Tibial artery (tissue), 4 donors: ENCODE measurements around the gene NPAS3.

Source experiments
- DNase-seq, 2 donors: peaks; one replicate each; pipeline ENCODE4 v3.0.0-alpha.2; 2019
- H3K27ac ChIP-seq, 2 donors: fragments of 200-600 bp; sonication (generic) in 1 of 2; 1 replicate in 1 of 2; 2 replicates in 1 of 2; pipeline ENCODE4 v1.5.1; 2018 to 2019; ENCODE audit warnings: mild to moderate bottlenecking in 1 of 2
- H3K27me3 ChIP-seq, 2 donors: fragments of 200-600 bp; sonication (generic) in 1 of 2; one replicate each; pipeline versions ENCODE4 v1.5.1 to v1.6.0; 2016 to 2019
- H3K36me3 ChIP-seq, 3 donors: fragments of 200-600 bp; sonication (generic) in 2 of 3; one replicate each; pipeline ENCODE4 v1.5.1; 2016 to 2019; ENCODE audit warnings: mild to moderate bottlenecking in 2 of 3
- H3K4me1 ChIP-seq, 4 donors: fragments of 200-600 bp; sonication (generic) in 2 of 4; 1 replicate in 3 of 4; 2 replicates in 1 of 4; pipeline ENCODE4 v1.5.1; 2016 to 2019
- H3K4me3 ChIP-seq, 2 donors: fragments of 200-600 bp; sonication (generic) in 1 of 2; 1 replicate in 1 of 2; 2 replicates in 1 of 2; pipeline ENCODE4 v1.5.1; 2018 to 2019; ENCODE audit warnings: mild to moderate bottlenecking in 2 of 2
- H3K9me3 ChIP-seq, 3 donors: fragments of 200-600 bp; sonication (generic) in 1 of 3; one replicate each; pipeline ENCODE4 v1.5.1; 2016 to 2019
- CTCF ChIP-seq, 2 experiments: fragments of 200-600 bp in 1 of 2; fragments of 450-650 bp in 1 of 2; IDR thresholded peaks; one replicate each; pipeline ENCODE4 v1.5.1; 2017 to 2019; ENCODE audit warnings: antibody characterized with exemption in 2 of 2, mild to moderate bottlenecking in 1 of 2, moderate library complexity in 1 of 2
- intact Hi-C: fragments of 100-400 bp; cut with DNase I; formaldehyde crosslinking; loops from one replicate; pipeline ENCODE4 v1.15.0; 2023; ENCODE audit warnings: low total_unique reads

NPAS3 gene

DNA sequence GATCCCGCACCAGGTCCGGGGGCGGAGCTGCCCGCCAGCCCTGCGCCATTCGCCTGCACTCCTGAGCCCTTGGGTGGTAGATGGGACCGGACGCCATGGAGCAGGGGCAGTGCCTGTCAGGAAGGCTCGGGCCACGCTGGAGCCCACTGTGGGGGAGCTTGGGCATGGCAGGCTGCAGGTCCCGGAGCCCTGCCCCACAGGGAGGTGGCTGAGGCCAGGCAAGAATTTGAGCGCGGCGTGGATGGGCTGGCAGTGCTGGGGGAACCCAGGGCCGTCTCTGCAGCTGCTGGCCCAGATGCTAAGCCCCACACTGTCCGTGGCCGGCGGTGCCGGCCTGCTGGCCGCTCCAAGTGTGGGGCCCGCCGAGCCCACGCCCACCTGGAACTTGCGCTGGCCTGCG, 260.0 kb downstream of the NPAS3 start:
- Histone ChIP-seq H3K27me3 (no peaks in the 10 kb centered on the region), H3K4me1 (no peaks in the 10 kb centered on the region), H3K27ac (no peak overlapping the region), H3K9me3 (peaks cover 0 to 5% (median 0%) of the 10 kb centered on the region in 3 donors), H3K4me3 (no peak overlapping the region), H3K36me3 (no peaks in the 10 kb centered on the region)
- intact Hi-C loops = no loop called here
- TF ChIP-seq CTCF (IDR thresholded peaks at IDR 0.05) = no peak
- no peak for DNase-seq

- H3K27ac ChIP-seq = no peak overlapping the region
- no peaks in the 10 kb centered on the region for H3K4me1 ChIP-seq
- no peak for TF ChIP-seq CTCF (IDR thresholded peaks at IDR 0.05)
- intact Hi-C loops = no loop called here
- H3K9me3 ChIP-seq = peaks cover 0 to 5% (median 0%) of the 10 kb centered on the region in 3 donors
- no peak overlapping the region for H3K4me3 ChIP-seq
- no peak for DNase-seq
- no peaks in the 10 kb centered on the region for H3K27me3 ChIP-seq
- H3K36me3 ChIP-seq = no peaks in the 10 kb centered on the region
These were observed 262.4 kb downstream of the NPAS3 start for GRCh38 chr14:33201116-33201515.

GRCh38 chr14:33206981-33207380, 268.3 kb downstream of the NPAS3 start:
- intact Hi-C loops = no loop called here

DNA sequence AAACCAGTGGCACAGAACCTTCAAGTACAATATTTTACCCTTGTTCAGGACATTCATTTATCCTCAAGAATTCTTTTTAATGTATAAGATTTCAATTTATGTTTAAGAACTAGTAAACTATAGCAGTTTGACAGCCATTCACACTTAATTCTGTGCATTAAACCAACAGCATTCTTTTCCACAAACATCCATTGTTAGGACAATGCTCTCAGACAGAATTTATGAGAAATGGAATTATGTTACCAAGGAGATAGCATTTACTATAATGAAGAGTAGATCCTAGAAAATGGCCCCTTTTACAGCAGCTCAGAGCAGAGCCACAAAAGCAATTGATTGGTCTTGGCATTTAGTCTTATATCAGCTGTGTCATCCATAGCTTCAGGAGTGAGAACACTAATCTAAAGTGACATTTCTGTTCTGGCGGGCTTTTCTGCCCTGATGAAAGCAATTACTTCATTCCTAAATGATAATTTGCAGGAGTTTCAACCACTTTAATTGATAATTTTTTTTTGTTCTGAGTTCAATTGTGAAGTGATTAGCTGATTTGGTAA, 268.9 kb downstream of the NPAS3 start:
- TF ChIP-seq CTCF (IDR thresholded peaks at IDR 0.05) = no peak
- Histone ChIP-seq H3K4me3 (no peak overlapping the region), H3K9me3 (no peaks in the 10 kb centered on the region), H3K4me1 (no peaks in the 10 kb centered on the region), H3K27ac (no peak overlapping the region), H3K27me3 (no peaks in the 10 kb centered on the region), H3K36me3 (no peaks in the 10 kb centered on the region)
- intact Hi-C loops = no loop called here
- DNase-seq = no peak

More at GRCh38 chr14:33206981-33207380, 268.3 kb downstream of the NPAS3 start:
- no peaks in the 10 kb centered on the region for H3K4me1 ChIP-seq
- TF ChIP-seq CTCF (IDR thresholded peaks at IDR 0.05) = no peak
- no peaks in the 10 kb centered on the region for H3K27me3 ChIP-seq
- no peak overlapping the region for H3K4me3 ChIP-seq
- no peak overlapping the region for H3K27ac ChIP-seq
- H3K36me3 ChIP-seq = no peaks in the 10 kb centered on the region
- no peaks in the 10 kb centered on the region for H3K9me3 ChIP-seq
- DNase-seq = no peak

- no peak for TF ChIP-seq CTCF (IDR thresholded peaks at IDR 0.05)
- intact Hi-C loops = no loop called here
- Histone ChIP-seq H3K27me3 (no peaks in the 10 kb centered on the region), H3K4me1 (no peaks in the 10 kb centered on the region), H3K36me3 (no peaks in the 10 kb centered on the region), H3K27ac (no peak overlapping the region), H3K4me3 (no peak overlapping the region), H3K9me3 (no peaks in the 10 kb centered on the region)
- no peak for DNase-seq
These were observed 271.6 kb downstream of the NPAS3 start for GRCh38 chr14:33210311-33210710.

DNA sequence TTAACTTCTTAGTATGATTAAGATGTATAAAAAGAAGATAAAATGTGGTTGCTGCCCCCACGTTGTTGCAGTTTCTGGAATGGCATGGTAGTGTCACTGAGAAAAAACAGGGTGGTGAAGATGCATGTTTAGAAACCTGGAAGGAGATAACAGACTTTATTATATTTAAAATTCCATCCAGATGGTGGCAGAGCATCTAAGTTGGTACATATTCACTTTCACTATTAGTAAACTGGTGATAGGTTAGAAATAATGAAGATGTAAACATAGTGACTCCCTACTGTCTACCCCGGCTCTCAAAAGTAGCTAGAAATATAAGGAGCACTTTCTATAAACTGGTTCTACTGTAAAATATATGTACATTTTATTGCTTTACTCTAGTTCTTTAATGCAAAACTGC, 279.3 kb downstream of the NPAS3 start:
- intact Hi-C loops = no loop called here
- no peaks in the 10 kb centered on the region for H3K9me3 ChIP-seq
- no peak for TF ChIP-seq CTCF (IDR thresholded peaks at IDR 0.05)
- H3K27ac ChIP-seq = no peak overlapping the region
- DNase-seq = no peak
- no peaks in the 10 kb centered on the region for H3K27me3 ChIP-seq
- H3K4me3 ChIP-seq = no peak overlapping the region
- no peaks in the 10 kb centered on the region for H3K36me3 ChIP-seq
- no peaks in the 10 kb centered on the region for H3K4me1 ChIP-seq
